HG02938 (cell line): Measurements from ENCODE around the gene ATP2C2.
"Not testable (repeated sequence)": the region's sequence is repeated elsewhere in the genome, so short reads cannot be mapped to it uniquely, and the experiment has no call there.

ENCODE experiments used
- ATAC-seq: cut with Tn5 transposase; IDR thresholded peaks from one replicate; pipeline ENCODE4 v1.9.1; 2021; ENCODE audit warnings: mild to moderate bottlenecking, moderate library complexity; ENCODE audit not compliant: unreplicated experiment

ATP2C2 gene

DNA sequence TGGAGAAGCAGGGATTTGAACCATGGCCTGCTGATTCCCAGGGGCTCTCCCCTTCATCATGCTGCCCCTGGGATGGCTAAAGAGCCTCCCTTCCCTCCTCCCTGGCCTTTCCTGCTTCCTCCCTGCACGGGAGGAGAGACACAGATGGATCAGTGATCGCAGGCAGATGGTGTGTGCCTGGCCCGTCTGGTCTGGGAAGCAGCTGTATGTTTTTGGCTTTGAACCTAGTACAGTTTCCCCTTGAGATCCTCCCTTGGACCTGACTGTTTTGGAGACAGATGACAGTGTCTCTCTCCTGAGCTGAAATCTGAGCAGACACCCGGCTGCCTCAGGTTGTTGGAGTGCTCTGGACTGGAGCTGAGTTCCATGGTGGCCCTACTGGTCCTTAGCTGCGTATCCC lies 29.0 kb upstream of the ATP2C2 start:
- no peak for ATAC-seq

DNA sequence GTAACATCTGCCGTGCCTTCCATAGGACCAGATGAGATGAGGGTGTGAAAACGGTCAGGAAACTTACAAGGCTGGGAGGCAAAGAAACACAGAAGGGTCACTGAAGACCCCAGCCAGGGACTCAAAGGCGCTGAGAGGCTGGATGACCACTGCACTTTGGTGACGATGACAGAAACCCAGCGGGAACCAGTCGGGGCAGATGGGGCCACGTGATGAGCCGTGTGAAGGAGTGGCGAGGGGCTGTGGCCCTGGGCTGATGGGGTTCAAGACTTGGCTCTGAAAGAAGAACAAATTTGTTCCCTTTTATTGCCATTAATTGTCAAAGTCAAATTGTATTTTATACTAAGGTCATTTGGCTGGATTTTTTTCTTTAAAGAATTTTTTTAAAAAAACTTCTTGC lies 28.6 kb upstream of the ATP2C2 start:
- no peak for ATAC-seq

DNA sequence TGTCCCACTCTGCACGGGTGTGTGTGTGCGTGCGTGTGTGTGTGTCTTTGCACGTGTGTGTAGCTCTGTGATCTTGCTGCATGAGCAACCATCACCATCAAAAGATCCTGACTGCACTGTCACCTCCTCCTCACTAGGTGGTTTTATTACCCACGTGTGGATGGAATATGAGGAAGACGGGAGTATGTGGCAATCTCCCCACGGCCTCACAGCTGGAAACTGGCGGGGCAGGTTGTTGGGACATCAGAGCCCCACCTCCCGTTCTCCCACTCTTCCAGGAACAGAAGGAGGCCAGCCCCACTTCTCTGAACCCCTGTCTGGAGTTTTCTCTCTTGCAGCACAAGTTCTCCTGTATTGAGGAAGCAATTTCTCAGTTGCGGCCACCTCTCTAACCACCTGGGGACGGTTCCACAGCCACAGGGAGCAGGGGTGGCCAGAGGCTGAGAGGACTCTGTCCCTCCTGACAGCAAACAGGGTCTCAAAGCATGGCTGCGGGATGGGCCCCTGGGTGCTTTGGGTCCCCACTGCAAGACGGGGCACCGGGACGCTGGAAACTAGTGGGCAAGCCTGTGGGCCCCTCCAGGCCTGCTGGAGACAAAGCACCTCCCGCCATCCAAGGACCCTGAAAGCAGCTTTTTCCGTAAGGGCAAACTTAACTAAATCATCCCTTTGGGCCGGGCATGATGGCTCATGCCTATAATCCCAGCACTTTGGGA lies 27.9 kb upstream of the ATP2C2 start:
- ATAC-seq: no peak

DNA sequence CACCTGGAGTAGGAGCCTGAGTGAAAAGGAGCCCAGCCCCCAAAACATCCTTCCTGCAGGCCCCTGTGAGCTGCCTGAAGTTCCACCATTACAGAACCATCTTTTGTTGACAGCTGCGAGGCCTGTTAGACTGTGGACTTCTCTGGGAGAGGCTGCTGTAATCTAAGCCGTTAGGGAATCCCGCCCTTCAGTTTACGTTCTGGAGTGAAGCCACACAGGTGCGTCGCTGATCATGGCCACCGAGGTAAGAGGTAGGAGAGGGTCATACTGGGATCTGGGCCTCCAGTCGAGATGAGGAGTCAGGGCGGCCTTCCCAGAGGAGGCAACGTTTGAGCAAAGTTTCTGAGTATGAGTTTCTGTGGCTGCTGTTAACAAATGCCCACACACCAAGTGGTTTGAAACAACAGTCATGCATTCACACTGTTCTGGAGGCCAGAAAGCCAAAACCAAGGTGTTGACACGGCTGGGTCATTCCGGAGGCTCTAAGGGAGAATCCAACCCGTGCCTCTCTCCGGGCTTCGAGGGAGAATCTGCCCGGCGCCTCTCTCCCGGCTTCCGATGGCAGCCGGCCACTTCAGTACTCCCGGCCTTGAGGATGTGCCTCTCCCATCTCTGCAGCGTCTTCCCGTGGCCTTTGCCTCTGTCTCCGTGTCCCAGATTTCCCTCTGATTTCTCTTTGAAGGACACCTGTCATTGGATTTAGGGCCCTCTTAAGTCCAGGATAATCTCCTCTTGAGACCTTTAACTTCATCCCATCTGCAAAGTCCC lies 26.6 kb upstream of the ATP2C2 start:
- no peak for ATAC-seq

DNA sequence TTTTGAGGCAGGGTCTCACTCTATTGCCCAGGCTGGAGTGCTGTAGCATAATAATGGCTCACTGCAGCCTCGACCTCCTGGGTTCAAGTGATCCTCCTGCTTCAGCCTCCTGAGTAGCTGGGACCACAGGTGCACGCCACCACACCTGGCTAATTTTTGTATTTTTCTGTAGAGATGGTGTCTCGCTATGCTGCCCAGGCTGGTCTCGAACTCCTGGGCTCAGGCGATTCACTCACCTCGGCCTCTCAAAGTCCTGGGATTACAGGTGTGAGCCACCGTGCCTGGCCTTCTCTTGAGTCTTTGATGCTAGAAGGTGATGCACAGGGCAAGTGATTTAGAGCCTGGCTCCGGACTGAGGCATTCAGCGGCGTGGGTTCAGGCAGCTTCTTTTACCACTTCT lies 24.5 kb upstream of the ATP2C2 start:
- not testable (repeated sequence) for ATAC-seq

DNA sequence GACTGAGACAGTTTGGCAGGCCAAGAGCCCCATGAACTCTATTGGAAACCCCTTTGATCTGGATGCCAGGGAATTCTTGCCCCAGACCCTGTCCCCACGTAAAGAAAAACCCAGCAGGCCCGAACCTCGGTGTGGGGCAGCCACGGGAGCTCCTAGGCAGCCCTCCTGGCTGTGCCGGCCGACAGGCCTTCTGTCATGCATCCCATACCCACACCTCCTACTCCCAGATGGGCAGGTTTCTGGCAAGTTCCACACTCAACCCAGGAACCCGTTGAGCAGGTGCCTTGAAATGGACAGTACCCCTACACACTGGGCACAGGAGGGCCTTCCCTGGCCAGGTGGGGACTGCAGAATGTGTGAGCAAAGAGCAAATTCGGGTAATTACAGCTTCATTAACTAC lies 23.6 kb upstream of the ATP2C2 start:
- ATAC-seq: no peak

DNA sequence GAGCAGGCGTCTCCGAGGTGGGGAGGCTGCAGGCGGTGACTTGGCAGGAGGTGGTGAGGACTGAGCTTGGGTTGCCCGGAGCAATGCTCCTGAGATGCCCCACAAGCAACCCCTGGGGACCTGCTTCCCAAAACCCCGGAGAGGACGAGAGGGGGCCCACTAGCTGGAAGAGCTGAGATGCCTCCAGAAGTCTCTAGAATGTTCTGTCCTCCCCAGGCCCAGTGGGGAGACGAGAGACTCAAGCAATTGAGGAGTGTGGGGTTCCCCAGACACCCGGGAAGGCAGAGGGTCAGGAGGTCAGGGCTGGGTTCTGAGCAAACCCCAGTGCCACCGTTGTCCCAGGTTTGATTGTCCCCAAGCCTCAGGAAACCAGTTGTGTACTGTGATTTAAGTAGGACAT lies 21.2 kb upstream of the ATP2C2 start:
- ATAC-seq: no peak

DNA sequence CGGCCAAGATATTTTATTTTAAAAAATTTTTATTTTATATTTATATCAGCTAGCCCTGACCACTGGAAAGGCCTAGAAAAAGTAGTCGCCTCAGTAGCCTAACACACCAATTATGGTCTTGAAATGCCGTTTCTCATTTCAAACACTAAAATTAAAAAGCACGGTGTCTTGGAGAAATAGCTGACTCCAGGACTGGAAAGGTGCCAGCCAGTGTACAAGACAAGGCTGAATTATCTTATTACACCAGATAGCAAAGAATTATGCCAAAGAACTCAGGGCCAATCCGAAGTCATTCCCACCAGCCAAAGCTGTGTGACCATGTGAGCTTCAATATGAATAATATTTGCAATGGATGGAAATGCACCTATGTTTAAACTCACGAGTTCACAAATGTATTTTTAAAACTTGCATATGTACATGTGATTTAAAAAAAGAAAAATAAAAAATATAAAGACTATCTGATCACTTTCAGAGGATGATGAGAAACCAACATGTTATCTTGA lies 19.9 kb upstream of the ATP2C2 start:
- ATAC-seq: no peak

DNA sequence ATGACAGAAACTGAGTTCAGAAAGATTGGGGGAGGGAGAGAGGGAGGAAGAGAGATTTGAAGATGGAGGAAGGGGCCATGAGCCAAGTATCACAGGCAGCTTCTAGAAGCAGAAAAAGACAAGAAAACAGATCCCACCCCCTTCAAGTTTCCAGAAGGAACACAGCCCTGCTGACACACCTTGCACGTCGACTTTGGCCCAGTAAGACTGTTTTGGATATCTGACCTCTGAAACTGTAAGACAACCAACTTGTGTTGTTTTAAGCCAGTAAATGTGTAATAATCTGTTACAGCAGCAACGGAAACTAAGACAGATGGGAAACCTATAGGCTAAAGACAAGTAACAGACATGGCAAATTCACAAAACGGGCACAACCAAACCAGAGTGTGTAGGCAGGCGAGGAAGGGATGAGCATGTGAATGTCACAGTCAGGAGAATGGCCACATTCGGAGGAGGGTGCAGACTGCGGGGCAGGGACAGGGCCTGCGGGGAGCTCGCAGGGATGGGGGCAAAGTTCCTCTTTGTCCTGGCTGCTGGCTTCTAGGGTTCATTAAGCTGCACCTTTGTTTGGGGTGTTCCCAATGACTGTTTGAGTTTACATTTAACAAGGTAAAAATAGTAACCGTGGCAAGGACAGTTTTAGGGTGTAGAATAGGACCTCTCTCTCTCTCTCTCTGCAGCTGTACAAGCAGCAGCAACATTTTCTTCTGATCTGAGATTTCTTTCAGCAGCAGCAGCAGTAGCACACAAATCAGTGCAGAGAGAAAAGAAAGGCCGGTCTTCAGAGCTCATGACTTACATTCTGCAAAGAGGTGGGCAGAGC lies 18.3 kb upstream of the ATP2C2 start:
- no peak for ATAC-seq

DNA sequence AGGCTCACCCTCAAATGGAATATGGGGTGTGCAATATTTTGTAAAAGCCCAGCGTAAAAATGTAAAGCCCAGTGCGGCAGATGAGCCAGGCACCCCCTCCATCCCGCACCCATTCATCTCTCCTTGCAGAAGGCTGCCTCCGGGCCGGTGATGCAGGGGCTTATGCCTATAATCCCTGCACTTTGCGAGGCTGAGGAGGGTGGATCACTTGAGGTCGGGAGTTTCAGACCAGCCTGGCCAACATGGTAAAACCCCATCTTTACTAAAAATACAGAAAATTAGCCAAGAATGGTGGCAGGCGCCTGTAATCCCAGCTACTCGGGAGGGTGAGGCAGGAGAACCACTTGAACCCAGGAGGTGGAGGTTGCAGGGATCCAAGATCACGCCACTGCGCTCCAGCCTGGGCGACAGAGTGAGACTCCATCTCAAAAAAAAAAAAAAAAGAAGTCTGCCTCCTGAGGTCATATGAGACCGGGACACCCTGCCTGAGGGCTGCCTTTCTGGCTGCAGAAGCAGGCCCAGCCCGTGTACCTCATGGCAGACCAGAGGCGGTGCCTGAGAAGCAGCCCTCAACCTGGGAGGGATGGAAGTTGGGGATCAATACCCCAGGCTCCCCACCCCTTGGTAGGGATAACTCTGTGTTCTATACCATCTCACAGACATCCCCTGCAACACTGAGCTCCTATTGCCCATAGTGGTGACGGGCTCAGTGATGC lies 17.5 kb upstream of the ATP2C2 start:
- ATAC-seq: no peak

DNA sequence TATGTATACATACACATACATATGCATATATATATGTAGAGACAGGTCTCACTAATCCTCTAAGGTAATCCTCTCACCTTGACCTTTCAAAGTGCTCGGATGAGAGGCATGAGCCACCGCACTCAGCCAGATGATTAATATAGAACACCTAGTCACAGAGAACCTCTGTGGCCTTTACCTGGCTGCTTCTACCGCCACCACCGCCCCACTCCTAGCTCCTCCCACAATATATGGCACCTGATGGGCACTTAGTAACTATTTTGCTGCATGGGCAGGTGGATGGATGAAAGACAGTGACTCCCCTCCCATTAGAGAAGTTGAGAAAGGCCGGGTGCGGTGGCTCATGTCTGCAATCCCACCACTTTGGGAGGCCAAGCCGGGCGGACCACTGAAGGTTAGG lies 16.7 kb upstream of the ATP2C2 start:
- no peak for ATAC-seq

DNA sequence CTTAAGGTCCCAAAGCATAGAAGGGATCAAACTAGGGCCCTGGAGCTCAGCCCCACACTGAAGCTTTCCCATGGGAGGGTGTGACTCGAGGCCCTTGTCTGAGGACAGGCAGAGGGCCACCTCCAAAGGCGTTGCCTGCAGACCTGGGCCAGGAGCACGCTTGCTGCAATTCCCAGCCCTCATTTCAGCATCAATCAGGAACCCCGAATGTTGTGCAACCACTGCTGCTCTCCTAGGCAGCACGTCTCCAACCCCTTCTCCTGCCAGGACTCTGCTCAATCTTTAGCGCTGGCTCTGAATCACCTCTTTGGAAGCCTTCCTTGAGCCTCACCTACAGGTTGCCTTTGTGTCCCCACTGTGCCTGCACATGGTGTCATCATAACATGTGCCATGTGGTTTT lies 14.0 kb upstream of the ATP2C2 start:
- no peak for ATAC-seq

DNA sequence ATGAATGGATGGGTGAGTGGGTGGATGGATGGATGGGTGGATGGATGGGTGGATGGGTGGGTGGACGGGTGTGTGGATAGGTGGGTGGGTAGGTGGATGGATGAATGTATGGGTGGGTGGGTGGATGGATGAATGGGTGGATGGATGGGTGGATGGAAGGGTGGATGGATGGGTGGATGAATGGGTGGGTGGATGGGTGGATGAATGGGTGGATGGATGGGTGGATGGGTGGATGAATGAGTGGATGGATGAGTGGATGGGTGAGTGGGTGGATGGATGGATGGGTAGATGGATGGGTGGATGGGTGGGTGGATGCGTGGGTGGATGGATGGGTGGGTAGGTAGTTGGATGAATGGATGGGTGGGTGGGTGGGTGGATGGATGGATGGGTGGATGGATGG lies 13.2 kb upstream of the ATP2C2 start:
- no peak for ATAC-seq

DNA sequence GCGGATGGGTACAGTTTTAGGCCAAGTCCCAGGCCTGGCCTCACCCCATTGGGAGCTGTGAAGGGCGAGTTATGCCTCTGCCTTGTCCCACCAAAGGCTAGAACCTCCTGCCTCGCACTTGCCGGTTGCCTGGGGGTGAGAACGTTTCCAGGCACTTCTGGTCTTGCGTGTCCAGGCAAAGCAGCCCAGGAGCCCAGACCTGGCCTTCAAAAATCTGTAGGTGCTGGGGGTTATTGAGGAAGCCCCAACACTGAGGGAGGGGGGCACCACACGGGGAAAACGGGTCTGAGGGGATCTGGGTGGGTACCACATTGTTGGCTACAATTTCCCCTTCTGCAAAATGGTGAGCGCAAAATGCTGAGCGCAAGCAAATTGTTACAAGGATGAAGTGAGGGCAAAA lies 12.2 kb upstream of the ATP2C2 start:
- ATAC-seq: no peak

DNA sequence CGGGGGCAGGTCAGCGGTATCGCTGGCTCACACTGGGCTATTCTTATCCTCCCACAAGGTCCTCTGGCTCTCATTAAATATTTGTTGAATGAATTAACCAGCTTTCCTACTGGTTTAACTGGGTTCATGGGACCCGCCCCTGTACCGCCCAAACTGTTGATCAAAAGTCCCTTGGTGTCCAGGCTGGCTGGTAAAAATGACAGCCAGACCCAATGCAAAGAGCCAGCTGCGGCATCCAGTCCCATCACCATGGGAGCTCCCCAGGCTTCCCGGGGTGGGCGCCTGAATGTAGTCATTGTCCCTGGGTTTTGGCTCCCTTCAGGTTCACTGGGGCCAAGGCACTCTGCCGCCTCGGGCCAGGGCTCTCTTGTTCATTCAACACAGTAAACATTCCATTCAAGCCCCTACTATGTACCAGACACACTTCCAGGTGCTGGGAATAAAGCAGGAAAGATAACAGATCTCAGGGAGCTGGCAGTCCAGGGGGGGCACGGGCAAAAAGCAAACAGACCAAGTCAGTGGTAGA lies 11.7 kb upstream of the ATP2C2 start:
- ATAC-seq: no peak

DNA sequence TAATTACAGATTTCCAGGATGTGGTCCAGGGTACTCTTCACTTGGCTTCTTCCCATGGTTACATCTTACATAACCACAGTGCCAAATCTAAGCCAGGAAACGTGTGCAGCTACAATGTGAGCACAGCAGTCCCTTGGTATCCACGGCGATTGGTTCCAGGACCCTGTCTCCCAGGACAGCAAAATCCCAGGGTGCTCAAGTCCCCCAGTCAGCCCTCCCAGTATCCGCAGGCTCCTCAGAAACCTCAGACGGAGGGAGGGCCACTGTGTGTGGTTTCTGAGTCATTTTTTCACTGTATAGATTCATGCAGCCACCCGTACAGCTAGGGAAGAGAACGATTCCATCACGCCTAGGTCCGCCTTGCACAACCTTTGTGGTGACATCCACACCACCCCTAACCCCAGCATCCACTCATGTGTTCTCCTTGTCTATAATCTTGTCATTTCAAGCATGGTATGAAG lies 11.1 kb upstream of the ATP2C2 start:
- ATAC-seq: no peak

DNA sequence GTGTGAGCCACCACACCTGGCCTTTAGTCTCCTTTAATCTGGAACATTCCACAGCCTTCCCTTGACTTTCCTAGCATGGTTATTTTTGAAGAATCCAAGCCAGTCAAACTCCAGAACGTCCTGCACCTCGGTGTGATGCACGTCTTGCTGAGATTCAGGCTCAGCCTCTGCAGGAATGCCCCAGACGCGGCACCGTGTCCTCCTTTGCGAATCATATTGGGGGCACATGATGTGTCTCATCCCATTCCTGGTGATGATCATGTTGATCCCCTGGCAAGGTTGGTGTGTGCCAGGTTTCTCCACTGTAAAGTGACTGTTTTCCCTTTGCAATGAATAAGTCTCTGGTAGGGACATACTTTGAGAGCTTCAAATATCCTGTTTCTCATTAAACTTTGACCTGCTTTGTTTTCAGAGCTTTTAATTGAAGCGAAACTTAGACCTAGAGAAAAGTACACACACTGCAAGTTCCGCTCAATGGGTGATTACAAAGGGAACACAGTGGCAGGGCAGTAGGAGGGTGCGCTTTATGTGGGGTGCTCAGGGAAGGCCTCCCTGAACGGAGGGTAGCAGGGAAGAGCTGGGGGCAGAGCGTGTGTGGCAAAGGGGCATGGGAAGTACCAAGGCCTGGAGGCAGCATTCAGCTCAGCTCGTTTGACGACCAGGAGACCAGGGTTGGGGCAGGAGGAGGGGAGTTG lies 9.6 kb upstream of the ATP2C2 start:
- no peak for ATAC-seq

DNA sequence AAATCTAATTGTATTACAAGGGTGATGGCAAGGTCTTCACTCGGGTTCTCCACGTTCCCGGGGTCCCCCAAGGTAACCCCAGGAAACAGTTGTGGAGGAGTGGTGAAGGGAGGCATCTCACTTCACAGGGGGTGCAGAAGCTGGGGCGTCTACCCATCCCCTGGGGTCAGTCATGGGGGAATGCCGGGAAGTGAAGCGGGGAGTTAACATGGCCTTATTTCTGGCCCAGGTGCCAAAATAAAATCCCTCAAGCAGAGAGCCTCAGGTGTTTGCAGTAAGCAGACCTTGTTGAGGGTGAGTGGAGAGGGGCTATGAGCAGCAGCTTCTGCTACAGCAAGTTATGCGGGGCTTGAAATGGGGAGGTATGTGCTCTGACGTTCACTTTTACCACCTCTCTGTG lies 9.0 kb upstream of the ATP2C2 start:
- ATAC-seq: no peak

DNA sequence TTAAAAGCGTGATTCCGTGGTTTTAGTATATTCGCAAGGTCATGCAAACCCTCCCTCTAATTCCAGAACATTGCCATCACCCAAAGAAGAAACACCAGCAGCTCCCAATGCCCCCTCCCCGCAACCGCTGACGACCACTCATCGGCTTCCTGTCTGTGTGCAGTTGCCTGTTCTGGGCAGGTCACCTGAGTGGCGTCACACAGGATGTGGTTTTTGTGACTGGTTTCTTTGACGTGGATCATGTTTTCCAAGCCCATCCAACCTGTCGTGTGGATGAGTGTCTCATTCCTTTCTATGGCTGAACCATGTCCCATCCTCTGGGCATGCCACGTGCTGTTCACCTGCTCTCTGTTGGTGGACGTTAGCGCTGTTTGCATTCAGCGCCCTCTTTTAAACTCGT lies 8.2 kb upstream of the ATP2C2 start:
- no peak for ATAC-seq

DNA sequence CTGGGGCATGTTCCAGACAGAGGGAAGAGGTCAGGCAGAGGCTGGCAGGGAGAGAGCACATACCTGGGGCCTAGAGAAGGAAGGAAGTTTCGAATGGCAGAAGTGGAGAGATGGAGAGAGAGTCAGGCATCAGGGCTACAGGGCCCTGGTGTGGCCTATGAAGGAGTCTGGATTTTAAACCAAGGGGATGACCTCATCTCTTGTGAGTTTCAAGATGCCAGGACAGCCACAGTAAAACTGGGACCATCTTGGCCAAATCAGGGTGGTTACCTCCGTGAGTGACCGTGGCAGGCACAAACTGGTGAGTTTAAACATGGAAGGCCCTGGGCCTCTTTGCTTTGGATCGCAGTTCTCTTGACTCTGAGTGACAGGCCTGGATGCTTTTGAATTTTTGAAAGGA lies 7.6 kb upstream of the ATP2C2 start:
- no peak for ATAC-seq
